HepG2 (cell line): ENCODE measurements around the gene ATG2A. TPM values are rescaled to one million over a fixed set of nuclear protein-coding genes. Genes with fewer than 3 reads are reported as not detected.

ENCODE experiments used
- HOXA7 ChIP-seq: sonication (generic); formaldehyde crosslinking; IDR thresholded peaks from 2 replicates; pipeline ENCODE4 v1.8.1; 2022; ENCODE audit warnings: mild to moderate bottlenecking, missing genetic modification reagents, moderate library complexity
- JDP2 ChIP-seq: sonication (generic); formaldehyde crosslinking; IDR thresholded peaks from 2 replicates; pipeline ENCODE4 v1.8.1; 2022; ENCODE audit warnings: missing genetic modification reagents, borderline replicate concordance
- MAF1 ChIP-seq: sonication (generic); formaldehyde crosslinking; IDR thresholded peaks from 2 replicates; pipeline ENCODE4 v1.5.0; 2020; ENCODE audit warnings: missing genetic modification reagents, borderline replicate concordance
- MBNL3 ChIP-seq: fragments of 250-450 bp; sonication (Bioruptor Pico); conservative IDR thresholded peaks from 2 replicates; pipeline ENCODE4 v1.8.0; 2022; ENCODE audit warnings: mild to moderate bottlenecking, inconsistent platforms
- NFKBIZ ChIP-seq: IDR thresholded peaks from 2 replicates; pipeline ENCODE4 v1.6.1; 2018; ENCODE audit warnings: missing genetic modification reagents, missing compliant biosample characterization
- NR2F1 ChIP-seq, 2 experiments: fragments of 450-650 bp in 1 of 2; formaldehyde crosslinking in 1 of 2; IDR thresholded peaks; 2 replicates each; pipeline versions ENCODE4 v1.5.0 to v1.6.1; 2016 to 2020; ENCODE audit warnings: mild to moderate bottlenecking in 1 of 2, missing compliant biosample characterization in 1 of 2, missing genetic modification reagents in 1 of 2, moderate library complexity in 1 of 2
- PHF5A ChIP-seq: IDR thresholded peaks from one replicate; pipeline ENCODE4 v1.6.1; 2018; ENCODE audit warnings: low read depth, missing genetic modification reagents; ENCODE audit not compliant: unreplicated experiment
- SAFB2 ChIP-seq: sonication (generic); formaldehyde crosslinking; IDR thresholded peaks from 2 replicates; pipeline ENCODE4 v1.5.1; 2020; ENCODE audit warnings: missing genetic modification reagents, low read depth, mild to moderate bottlenecking, borderline replicate concordance
- SALL1 ChIP-seq: sonication (generic); formaldehyde crosslinking; IDR thresholded peaks from 2 replicates; pipeline ENCODE4 v1.8.0; 2022; ENCODE audit warnings: mild to moderate bottlenecking, missing genetic modification reagents
- SIN3B ChIP-seq: fragments of 150-350 bp; IDR thresholded peaks from 2 replicates; pipeline ENCODE4 v1.6.1; 2014; ENCODE audit warnings: low read length
- TFE3 ChIP-seq: IDR thresholded peaks from 2 replicates; pipeline ENCODE4 v1.6.1; 2016
- WIZ ChIP-seq: sonication (generic); formaldehyde crosslinking; IDR thresholded peaks from 2 replicates; pipeline ENCODE4 v1.5.1; 2020; ENCODE audit warnings: mild to moderate bottlenecking, missing genetic modification reagents
- ZNF225 ChIP-seq: sonication (generic); formaldehyde crosslinking; IDR thresholded peaks from 2 replicates; pipeline ENCODE4 v1.4.0; 2020; ENCODE audit warnings: mild to moderate bottlenecking, missing genetic modification reagents
- ZNF230 ChIP-seq: sonication (generic); formaldehyde crosslinking; IDR thresholded peaks from 2 replicates; pipeline ENCODE4 v1.4.0; 2020; ENCODE audit warnings: mild to moderate bottlenecking, missing genetic modification reagents
- ZNF253 ChIP-seq: sonication (generic); formaldehyde crosslinking; IDR thresholded peaks from 2 replicates; pipeline ENCODE4 v1.8.0; 2022; ENCODE audit warnings: mild to moderate bottlenecking, missing genetic modification reagents, borderline replicate concordance
- ZNF281 ChIP-seq: sonication (generic); formaldehyde crosslinking; IDR thresholded peaks from 2 replicates; pipeline ENCODE4 v1.4.0; 2020; ENCODE audit warnings: missing genetic modification reagents, borderline replicate concordance
- ZNF383 ChIP-seq: sonication (generic); formaldehyde crosslinking; IDR thresholded peaks from 2 replicates; pipeline ENCODE4 v1.4.0; 2020; ENCODE audit warnings: missing genetic modification reagents, mild to moderate bottlenecking, borderline replicate concordance
- ZNF546 ChIP-seq: sonication (generic); formaldehyde crosslinking; conservative IDR thresholded peaks from 2 replicates; pipeline ENCODE4 v1.8.1; 2023; ENCODE audit warnings: mild to moderate bottlenecking, missing genetic modification reagents
- ZNF550 ChIP-seq: sonication (generic); formaldehyde crosslinking; IDR thresholded peaks from 2 replicates; pipeline ENCODE4 v1.4.0; 2020; ENCODE audit warnings: mild to moderate bottlenecking, missing genetic modification reagents, borderline replicate concordance
- ZNF552 ChIP-seq: sonication (generic); formaldehyde crosslinking; IDR thresholded peaks from 2 replicates; pipeline ENCODE4 v1.9.0; 2022; ENCODE audit warnings: missing genetic modification reagents, mild to moderate bottlenecking, borderline replicate concordance
- ZNF691 ChIP-seq: sonication (generic); formaldehyde crosslinking; IDR thresholded peaks from 2 replicates; pipeline ENCODE4 v1.4.0; 2020; ENCODE audit warnings: missing genetic modification reagents, low read depth, mild to moderate bottlenecking, borderline replicate concordance
- ZNF7 ChIP-seq: IDR thresholded peaks from 2 replicates; pipeline ENCODE4 v1.6.1; 2016; ENCODE audit warnings: missing biosample characterization, missing genetic modification reagents
- ZNF891 ChIP-seq: sonication (generic); formaldehyde crosslinking; IDR thresholded peaks from 2 replicates; pipeline ENCODE4 v1.5.0; 2020; ENCODE audit warnings: mild to moderate bottlenecking, missing genetic modification reagents
- polyA plus RNA-seq, 8 experiments: library from polyadenylated mRNA; depleted of rRNA in 3 of 8; stranded (reverse) in 7 of 8; unstranded in 1 of 8; fragments of >200 nt; fragmentation: Illumina TruSeq in 4 of 8; extraction: Trizol in 4 of 8; gene quantifications; 2 replicates each; pipeline versions ENCODE4 v1.2.1 to v1.2.3, GENCODE V29; 2011 to 2016; ENCODE audit warnings: low read depth in 4 of 8, missing spikeins in 1 of 8, mixed read lengths in 1 of 8; ENCODE audit not compliant: insufficient read depth in 1 of 8
- total RNA-seq, 5 experiments: library from RNA; depleted of rRNA; stranded (reverse); fragments of >200 nt; fragmentation: Illumina TruSeq; extraction: Trizol; gene quantifications; 2 replicates each; pipeline ENCODE4 v1.2.3, GENCODE V29; 2016; ENCODE audit warnings: low read depth in 1 of 5

The ATG2A gene
- total and polyA plus RNA-seq, 2 of the 13 experiments (the other 11 are each of a cell fraction or from before 2014, with no cell fraction given) = 6.7 to 8.0 TPM

GRCh38 chr11:64887757-64888405 is 29.1 kb downstream of the ATG2A start (continued):
- TF ChIP-seq SAFB2 = peak; percentile 23; the same call in 1 of the 2 replicates
- no peak for TF ChIP-seq ZNF383 (CRISPR knock-in tag)
- no peak for TF ChIP-seq NR2F1 (CRISPR knock-in tag; IDR thresholded peaks at IDR 0.05)
- no peak for TF ChIP-seq ZNF281 (CRISPR knock-in tag)
- TF ChIP-seq HOXA7 (CRISPR knock-in tag) = no peak
- no peak for TF ChIP-seq SIN3B
- no peak for TF ChIP-seq ZNF7
- TF ChIP-seq MAF1 (CRISPR knock-in tag) = no peak
- no peak for TF ChIP-seq ZNF550 (CRISPR knock-in tag)
- TF ChIP-seq ZNF225 (CRISPR knock-in tag) = no peak
- no peak for TF ChIP-seq TFE3 (CRISPR knock-in tag)
- TF ChIP-seq ZNF546 = no peak
- TF ChIP-seq ZNF552 (CRISPR knock-in tag) = no peak
- no peak for TF ChIP-seq ZNF891
- no peak for TF ChIP-seq ZNF691 (CRISPR knock-in tag)
- TF ChIP-seq ZNF253 (CRISPR knock-in tag) = 0 out of 2 replicates have a peak, but pooled peaks have one; percentile 26
- no peak for TF ChIP-seq WIZ (CRISPR knock-in tag)
- TF ChIP-seq NFKBIZ (CRISPR knock-in tag) = no peak
- no peak for TF ChIP-seq JDP2 (CRISPR knock-in tag)
- TF ChIP-seq MBNL3 (CRISPR knock-in tag) = no peak
- TF ChIP-seq SALL1 (CRISPR knock-in tag) = peak; percentile 63
- TF ChIP-seq ZNF230 (CRISPR knock-in tag) = no peak; the same call in 1 of the 2 replicates
- TF ChIP-seq PHF5A (CRISPR knock-in tag) = no peak
